Effector memory CD8-positive, alpha-beta T cell (primary cell): ENCODE measurements around the gene XKR7.
"Not testable (repeated sequence)": the region's sequence is repeated elsewhere in the genome, so short reads cannot be mapped to it uniquely, and the experiment has no call there.

Source experiments
- ATAC-seq: fragments of 150-1000 bp; cut with Tn5 transposase; replicated peaks from 2 replicates; pipeline ENCODE4 v1.10.0; 2021; ENCODE audit warnings: mild to moderate bottlenecking, moderate library complexity
- DNase-seq, 3 experiments: peaks; one replicate each; pipeline ENCODE4 v3.0.0; 2021
- H3K27ac Mint-ChIP-seq, 2 donors: one replicate each; pipeline ENCODE4 v1.8.0; 2022; ENCODE audit warnings: mild to moderate bottlenecking in 2 of 2, mixed read lengths in 2 of 2, moderate library complexity in 2 of 2
- H3K27me3 Mint-ChIP-seq, 2 donors: one replicate each; pipeline ENCODE4 v1.8.0; 2022; ENCODE audit warnings: mixed read lengths in 2 of 2
- H3K36me3 Mint-ChIP-seq: one replicate; pipeline ENCODE4 v1.8.0; 2022; ENCODE audit warnings: mild to moderate bottlenecking, moderate library complexity, mixed read lengths; ENCODE audit not compliant: insufficient read depth
- H3K4me1 Mint-ChIP-seq, 2 donors: one replicate each; pipeline ENCODE4 v1.8.0; 2022; ENCODE audit warnings: low read depth in 2 of 2, mixed read lengths in 2 of 2
- H3K4me3 Mint-ChIP-seq, 2 donors: one replicate each; pipeline ENCODE4 v1.8.0; 2022; ENCODE audit warnings: mild to moderate bottlenecking in 2 of 2, mixed read lengths in 2 of 2, moderate library complexity in 2 of 2
- H3K9me3 Mint-ChIP-seq, 2 donors: one replicate each; pipeline ENCODE4 v1.8.0; 2022; ENCODE audit warnings: mixed read lengths in 2 of 2

Gene XKR7

GRCh38 chr20:31929631-31930030, 38.3 kb upstream of the XKR7 start:
- not testable (repeated sequence) for H3K36me3 Mint-ChIP-seq, H3K9me3 Mint-ChIP-seq, H3K27ac Mint-ChIP-seq, H3K4me3 Mint-ChIP-seq, ATAC-seq, DNase-seq, H3K4me1 Mint-ChIP-seq
- peaks cover 21 to 47% of the 10 kb centered on the region in 2 donors for H3K27me3 Mint-ChIP-seq

- Mint-ChIP-seq H3K9me3 (no peaks in the 10 kb centered on the region), H3K4me3 (no peak overlapping the region), H3K27me3 (peaks cover 15 to 36% of the 10 kb centered on the region in 2 donors), H3K27ac (no peak overlapping the region), H3K36me3 (no peaks in the 10 kb centered on the region), H3K4me1 (no peaks in the 10 kb centered on the region)
- ATAC-seq (no peak), DNase-seq (no peak)
These were observed 37.2 kb upstream of the XKR7 start for GRCh38 chr20:31930779-31931178.

- no peak for DNase-seq
- Mint-ChIP-seq H3K27me3 (peaks cover 6 to 17% of the 10 kb centered on the region in 2 donors), H3K36me3 (no peaks in the 10 kb centered on the region), H3K4me1 (no peaks in the 10 kb centered on the region), H3K27ac (no peak overlapping the region), H3K9me3 (no peaks in the 10 kb centered on the region), H3K4me3 (no peak overlapping the region)
- no peak for ATAC-seq
These were observed 34.3 kb upstream of the XKR7 start for GRCh38 chr20:31933698-31934097.

GRCh38 chr20:31934491-31934890, 33.5 kb upstream of the XKR7 start:
- H3K27ac Mint-ChIP-seq: no peak overlapping the region
- H3K27me3 Mint-ChIP-seq: peaks cover 6 to 14% of the 10 kb centered on the region in 2 donors
- no peak for ATAC-seq
- H3K9me3 Mint-ChIP-seq: no peaks in the 10 kb centered on the region
- no peak for DNase-seq
- H3K4me3 Mint-ChIP-seq: no peak overlapping the region
- no peaks in the 10 kb centered on the region for H3K36me3 Mint-ChIP-seq
- H3K4me1 Mint-ChIP-seq: no peaks in the 10 kb centered on the region

GRCh38 chr20:31934968-31935764, 32.8 kb upstream of the XKR7 start:
- no peak overlapping the region for H3K4me3 Mint-ChIP-seq
- no peaks in the 10 kb centered on the region for H3K9me3 Mint-ChIP-seq
- no peaks in the 10 kb centered on the region for H3K36me3 Mint-ChIP-seq
- no peak for DNase-seq
- ATAC-seq: no peak
- no peak overlapping the region for H3K27ac Mint-ChIP-seq
- H3K4me1 Mint-ChIP-seq: no peaks in the 10 kb centered on the region
- peaks cover 6 to 14% of the 10 kb centered on the region in 2 donors for H3K27me3 Mint-ChIP-seq

GRCh38 chr20:31936420-31936819, 31.5 kb upstream of the XKR7 start:
- Mint-ChIP-seq H3K36me3 (peaks cover 6% of the 10 kb centered on the region), H3K27ac (no peak overlapping the region), H3K27me3 (peaks cover 3 to 9% of the 10 kb centered on the region in 2 donors), H3K4me3 (no peak overlapping the region), H3K4me1 (no peaks in the 10 kb centered on the region), H3K9me3 (no peaks in the 10 kb centered on the region)
- ATAC-seq (no peak), DNase-seq (no peak)

GRCh38 chr20:31937820-31938219, 30.1 kb upstream of the XKR7 start:
- H3K9me3 Mint-ChIP-seq: no peaks in the 10 kb centered on the region
- H3K4me1 Mint-ChIP-seq: no peaks in the 10 kb centered on the region
- H3K4me3 Mint-ChIP-seq: no peak overlapping the region
- ATAC-seq: no peak
- H3K36me3 Mint-ChIP-seq: peaks cover 8% of the 10 kb centered on the region
- no peak overlapping the region for H3K27ac Mint-ChIP-seq
- no peak for DNase-seq
- peaks cover 0 to 2% of the 10 kb centered on the region in 2 donors for H3K27me3 Mint-ChIP-seq

GRCh38 chr20:31939661-31940060, 28.3 kb upstream of the XKR7 start:
- no peak for ATAC-seq
- H3K27ac Mint-ChIP-seq: no peak overlapping the region
- no peaks in the 10 kb centered on the region for H3K4me1 Mint-ChIP-seq
- no peak for DNase-seq
- no peaks in the 10 kb centered on the region for H3K9me3 Mint-ChIP-seq
- no peaks in the 10 kb centered on the region for H3K27me3 Mint-ChIP-seq
- H3K4me3 Mint-ChIP-seq: no peak overlapping the region
- peaks cover 16% of the 10 kb centered on the region for H3K36me3 Mint-ChIP-seq

GRCh38 chr20:31943052-31943471, 24.9 kb upstream of the XKR7 start:
- peaks cover 39% of the 10 kb centered on the region for H3K36me3 Mint-ChIP-seq
- DNase-seq: no peak
- no peaks in the 10 kb centered on the region for H3K9me3 Mint-ChIP-seq
- H3K4me3 Mint-ChIP-seq: no peak overlapping the region
- no peak overlapping the region for H3K27ac Mint-ChIP-seq
- no peak for ATAC-seq
- no peaks in the 10 kb centered on the region for H3K27me3 Mint-ChIP-seq
- H3K4me1 Mint-ChIP-seq: no peaks in the 10 kb centered on the region

- no peak overlapping the region for H3K4me3 Mint-ChIP-seq
- no peaks in the 10 kb centered on the region for H3K9me3 Mint-ChIP-seq
These were observed 22.6 kb upstream of the XKR7 start for GRCh38 chr20:31945319-31945718.

GRCh38 chr20:31945785-31946184, 22.2 kb upstream of the XKR7 start:
- H3K4me3 Mint-ChIP-seq: no peak overlapping the region
- no peaks in the 10 kb centered on the region for H3K9me3 Mint-ChIP-seq
- no peak for ATAC-seq
- H3K27me3 Mint-ChIP-seq: no peaks in the 10 kb centered on the region
- no peak for DNase-seq
- no peak overlapping the region for H3K27ac Mint-ChIP-seq
- H3K4me1 Mint-ChIP-seq: peaks cover 5 to 17% of the 10 kb centered on the region in 2 donors
- peaks cover 49% of the 10 kb centered on the region for H3K36me3 Mint-ChIP-seq

More at GRCh38 chr20:31945319-31945718, 22.6 kb upstream of the XKR7 start:
- no peak overlapping the region for H3K27ac Mint-ChIP-seq
- no peak for ATAC-seq
- peaks cover 50% of the 10 kb centered on the region for H3K36me3 Mint-ChIP-seq
- peaks cover 2 to 13% of the 10 kb centered on the region in 2 donors for H3K4me1 Mint-ChIP-seq
- no peaks in the 10 kb centered on the region for H3K27me3 Mint-ChIP-seq
- DNase-seq: no peak

- DNase-seq (no peak), ATAC-seq (no peak)
- peaks cover 54% of the 10 kb centered on the region for H3K36me3 Mint-ChIP-seq
- no peaks in the 10 kb centered on the region for H3K27me3 Mint-ChIP-seq
- no peaks in the 10 kb centered on the region for H3K9me3 Mint-ChIP-seq
- no peak overlapping the region for H3K4me3 Mint-ChIP-seq
- H3K27ac Mint-ChIP-seq: no peak overlapping the region
- peaks cover 18 to 30% of the 10 kb centered on the region in 2 donors for H3K4me1 Mint-ChIP-seq
These were observed 19.9 kb upstream of the XKR7 start for GRCh38 chr20:31948008-31948407.

GRCh38 chr20:31949877-31950646, 17.9 kb upstream of the XKR7 start:
- ATAC-seq (no peak), DNase-seq (no peak)
- Mint-ChIP-seq H3K4me1 (peaks cover 18 to 30% of the 10 kb centered on the region in 2 donors), H3K27ac (peak overlapping the region in 1 of 2 donors; percentile 96), H3K4me3 (peak overlapping the region; percentile 96 to 99), H3K27me3 (peaks cover 0 to 9% of the 10 kb centered on the region in 2 donors), H3K36me3 (peaks cover 42% of the 10 kb centered on the region), H3K9me3 (no peaks in the 10 kb centered on the region)

GRCh38 chr20:31951203-31951529, 16.8 kb upstream of the XKR7 start:
- no peak for ATAC-seq
- H3K4me3 Mint-ChIP-seq: peak overlapping the region; percentile 96 to 99
- H3K4me1 Mint-ChIP-seq: peaks cover 18 to 30% of the 10 kb centered on the region in 2 donors

More at GRCh38 chr20:31951203-31951529, 16.8 kb upstream of the XKR7 start:
- no peaks in the 10 kb centered on the region for H3K9me3 Mint-ChIP-seq
- H3K36me3 Mint-ChIP-seq: peaks cover 34% of the 10 kb centered on the region
- H3K27ac Mint-ChIP-seq: peak overlapping the region; percentile 94 to 96
- DNase-seq: no peak
- H3K27me3 Mint-ChIP-seq: peaks cover 10 to 20% of the 10 kb centered on the region in 2 donors
